HEK293 (cell line): Measurements from ENCODE around the gene MEF2C.

ENCODE experiments used
- ELK4 ChIP-seq: IDR thresholded peaks from 2 replicates; pipeline ENCODE4 v1.6.1; 2011; ENCODE audit warnings: mild to moderate bottlenecking, low read depth, low read length, borderline replicate concordance
- GLIS1 ChIP-seq: fragments of 450-650 bp; formaldehyde crosslinking; IDR thresholded peaks from 2 replicates; pipeline ENCODE4 v1.5.1; 2016; ENCODE audit warnings: missing biosample characterization, missing genetic modification characterization
- YY1 ChIP-seq: fragments of 450-650 bp; formaldehyde crosslinking; IDR thresholded peaks from 2 replicates; pipeline ENCODE4 v1.5.1; 2018; ENCODE audit warnings: missing biosample characterization, missing genetic modification characterization
- ZBTB20 ChIP-seq: fragments of 450-650 bp; formaldehyde crosslinking; IDR thresholded peaks from 2 replicates; pipeline ENCODE4 v1.5.1; 2016; ENCODE audit warnings: missing biosample characterization, missing genetic modification characterization
- ZNF248 ChIP-seq: fragments of 450-650 bp; formaldehyde crosslinking; IDR thresholded peaks from 2 replicates; pipeline ENCODE4 v1.5.1; 2017; ENCODE audit warnings: missing biosample characterization, missing genetic modification characterization
- ZNF404 ChIP-seq: fragments of 450-650 bp; formaldehyde crosslinking; IDR thresholded peaks from 2 replicates; pipeline ENCODE4 v1.5.1; 2017; ENCODE audit warnings: missing biosample characterization, missing genetic modification characterization
- ZNF449 ChIP-seq: fragments of 450-650 bp; formaldehyde crosslinking; IDR thresholded peaks from 2 replicates; pipeline ENCODE4 v1.5.1; 2017; ENCODE audit warnings: missing biosample characterization, mild to moderate bottlenecking, missing genetic modification characterization, moderate library complexity
- ZNF585B ChIP-seq: fragments of 450-650 bp; formaldehyde crosslinking; IDR thresholded peaks from 2 replicates; pipeline ENCODE4 v1.5.1; 2016; ENCODE audit warnings: missing biosample characterization, missing genetic modification characterization
- TF ChIP-seq, protein P1 (sequence below): fragments of 450-650 bp; formaldehyde crosslinking; IDR thresholded peaks from 2 replicates; pipeline ENCODE4 v1.5.1; 2016; ENCODE audit warnings: missing biosample characterization, missing genetic modification characterization

- TF ChIP-seq, protein P1, sequence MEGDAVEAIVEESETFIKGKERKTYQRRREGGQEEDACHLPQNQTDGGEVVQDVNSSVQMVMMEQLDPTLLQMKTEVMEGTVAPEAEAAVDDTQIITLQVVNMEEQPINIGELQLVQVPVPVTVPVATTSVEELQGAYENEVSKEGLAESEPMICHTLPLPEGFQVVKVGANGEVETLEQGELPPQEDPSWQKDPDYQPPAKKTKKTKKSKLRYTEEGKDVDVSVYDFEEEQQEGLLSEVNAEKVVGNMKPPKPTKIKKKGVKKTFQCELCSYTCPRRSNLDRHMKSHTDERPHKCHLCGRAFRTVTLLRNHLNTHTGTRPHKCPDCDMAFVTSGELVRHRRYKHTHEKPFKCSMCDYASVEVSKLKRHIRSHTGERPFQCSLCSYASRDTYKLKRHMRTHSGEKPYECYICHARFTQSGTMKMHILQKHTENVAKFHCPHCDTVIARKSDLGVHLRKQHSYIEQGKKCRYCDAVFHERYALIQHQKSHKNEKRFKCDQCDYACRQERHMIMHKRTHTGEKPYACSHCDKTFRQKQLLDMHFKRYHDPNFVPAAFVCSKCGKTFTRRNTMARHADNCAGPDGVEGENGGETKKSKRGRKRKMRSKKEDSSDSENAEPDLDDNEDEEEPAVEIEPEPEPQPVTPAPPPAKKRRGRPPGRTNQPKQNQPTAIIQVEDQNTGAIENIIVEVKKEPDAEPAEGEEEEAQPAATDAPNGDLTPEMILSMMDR (tag by site-specific recombination), result no peak
- no peak for TF ChIP-seq ZNF248 (tag by site-specific recombination)
- TF ChIP-seq YY1 (tag by site-specific recombination), result no peak
- no peak for TF ChIP-seq ELK4
- no peak for TF ChIP-seq GLIS1 (tag by site-specific recombination)
- TF ChIP-seq ZNF404 (tag by site-specific recombination), result no peak
- TF ChIP-seq ZBTB20 (tag by site-specific recombination), result no peak
- no peak for TF ChIP-seq ZNF585B
- TF ChIP-seq ZNF449 (tag by site-specific recombination), result no peak
Observed at GRCh38 chr5:88743231-88743834, 139.7 kb downstream of the MEF2C start.
